Activated T-cell treated with anti-CD3 and anti-CD28 coated beads, Interleukin-2, amount 50 U/mL, for 24 hours (primary cell): ENCODE measurements around the gene OSM.

Source experiments
- DNase-seq: peaks from one replicate; pipeline ENCODE4 v3.0.0-alpha.2; 2020
- H3K27ac Mint-ChIP-seq: 2 replicates; pipeline ENCODE4 v1.8.0; 2020; ENCODE audit warnings: mild to moderate bottlenecking, mixed read lengths
- H3K27me3 Mint-ChIP-seq: 2 replicates; pipeline ENCODE4 v1.8.0; 2020; ENCODE audit warnings: mixed read lengths
- H3K36me3 Mint-ChIP-seq: 2 replicates; pipeline ENCODE4 v1.8.0; 2020; ENCODE audit warnings: low read depth, mixed read lengths
- H3K4me1 Mint-ChIP-seq: 2 replicates; pipeline ENCODE4 v1.8.0; 2020; ENCODE audit warnings: low read depth, mixed read lengths
- H3K4me3 Mint-ChIP-seq: 2 replicates; pipeline ENCODE4 v1.8.0; 2020; ENCODE audit warnings: mild to moderate bottlenecking, moderate library complexity, mixed read lengths
- H3K9me3 Mint-ChIP-seq: 2 replicates; pipeline ENCODE4 v1.8.0; 2020; ENCODE audit warnings: mixed read lengths

OSM gene

GRCh38 chr22:30250661-30251267 is 15.9 kb downstream of the OSM start:
- Mint-ChIP-seq H3K27me3 (peaks cover 3% of the 10 kb centered on the region), H3K4me3 (no peak overlapping the region), H3K36me3 (peaks cover 6% of the 10 kb centered on the region), H3K9me3 (no peaks in the 10 kb centered on the region), H3K4me1 (peaks cover 60% of the 10 kb centered on the region), H3K27ac (peak overlapping the region; percentile 83)
- DNase-seq, result peak; percentile 62

DNA sequence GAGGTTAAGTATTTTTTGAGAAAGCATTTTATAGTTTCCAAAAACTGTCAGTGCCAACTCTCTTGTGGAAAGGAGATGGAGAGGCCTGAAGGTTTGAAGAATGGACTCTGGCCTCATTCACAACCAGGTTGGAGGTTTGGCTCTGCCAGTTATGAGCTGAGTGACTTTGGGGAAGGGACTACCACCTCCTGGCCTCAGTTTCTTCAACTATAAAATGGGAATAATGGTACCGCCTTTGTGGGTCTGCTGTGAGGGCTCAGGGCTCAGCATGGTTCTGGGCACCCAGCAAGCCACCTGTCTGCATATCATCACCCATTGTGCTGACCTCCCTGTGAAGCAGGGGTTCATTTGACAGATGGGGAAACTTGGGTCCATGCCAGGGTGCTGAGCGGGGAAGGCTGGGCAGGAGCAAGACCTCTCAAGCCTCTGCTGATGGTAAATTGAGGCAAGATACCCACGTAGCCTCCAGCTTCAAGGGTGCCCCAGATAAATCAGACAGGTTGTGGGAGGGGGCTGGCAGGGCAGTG is 16.5 kb downstream of the OSM start:
- Mint-ChIP-seq H3K27me3 (peaks cover 3% of the 10 kb centered on the region), H3K9me3 (no peaks in the 10 kb centered on the region), H3K27ac (peak overlapping the region; percentile 83), H3K4me1 (peaks cover 65% of the 10 kb centered on the region), H3K36me3 (peaks cover 12% of the 10 kb centered on the region), H3K4me3 (no peak overlapping the region)
- no peak for DNase-seq

GRCh38 chr22:30249049-30250038 is 17.3 kb downstream of the OSM start:
- Mint-ChIP-seq H3K4me1 (peaks cover 73% of the 10 kb centered on the region), H3K36me3 (peaks cover 20% of the 10 kb centered on the region), H3K27me3 (peaks cover 3% of the 10 kb centered on the region), H3K27ac (peak overlapping the region; percentile 65), H3K9me3 (no peaks in the 10 kb centered on the region), H3K4me3 (no peak overlapping the region)
- DNase-seq, result no peak

DNA sequence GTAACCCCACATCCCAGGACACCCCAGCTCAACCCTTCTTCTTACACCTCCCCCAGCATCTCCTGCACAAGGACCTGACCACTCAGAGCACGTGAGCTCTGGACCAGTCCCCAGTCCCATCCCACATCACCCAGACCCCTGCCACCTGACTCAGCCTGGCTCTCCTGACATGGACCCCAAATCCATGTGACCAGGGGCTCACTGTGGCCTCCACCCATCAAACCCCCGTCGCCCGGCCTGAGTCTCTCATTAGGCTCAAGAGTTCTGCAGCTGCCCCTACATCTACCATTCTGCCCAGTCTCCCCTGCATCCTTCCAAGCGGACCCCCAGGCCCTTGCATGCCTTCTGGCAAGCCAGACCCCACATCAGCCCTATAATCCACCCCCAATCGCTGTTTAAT is 18.2 kb downstream of the OSM start:
- Mint-ChIP-seq H3K9me3 (no peaks in the 10 kb centered on the region), H3K4me1 (peaks cover 79% of the 10 kb centered on the region), H3K36me3 (peaks cover 29% of the 10 kb centered on the region), H3K27ac (peak overlapping the region; percentile 65), H3K4me3 (no peak overlapping the region), H3K27me3 (peaks cover 3% of the 10 kb centered on the region)
- no peak for DNase-seq

DNA sequence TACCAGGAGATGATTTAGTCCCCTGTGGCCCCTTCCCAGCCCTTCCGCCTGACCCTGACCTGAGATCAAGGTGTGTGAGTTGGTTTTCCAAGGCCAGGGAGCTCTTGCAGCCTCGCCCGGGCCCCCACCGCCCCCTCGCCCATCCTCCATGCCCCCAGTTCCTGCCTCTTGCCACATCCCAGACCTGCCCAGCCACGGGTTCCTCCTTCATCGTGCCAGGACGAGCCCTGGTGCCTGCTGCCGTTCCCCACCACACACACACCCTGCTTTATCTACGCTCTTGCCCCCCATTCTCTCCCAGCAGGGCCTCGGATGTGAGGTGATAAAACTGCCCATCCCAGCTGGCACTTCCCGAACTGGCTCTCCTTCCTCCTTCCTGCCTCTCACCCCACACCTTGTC is 18.7 kb downstream of the OSM start:
- Mint-ChIP-seq H3K4me3 (peak overlapping the region; percentile 90), H3K36me3 (peaks cover 34% of the 10 kb centered on the region), H3K4me1 (peaks cover 80% of the 10 kb centered on the region), H3K27me3 (peaks cover 3% of the 10 kb centered on the region), H3K27ac (peak overlapping the region; percentile 92), H3K9me3 (no peaks in the 10 kb centered on the region)
- no peak for DNase-seq

DNA sequence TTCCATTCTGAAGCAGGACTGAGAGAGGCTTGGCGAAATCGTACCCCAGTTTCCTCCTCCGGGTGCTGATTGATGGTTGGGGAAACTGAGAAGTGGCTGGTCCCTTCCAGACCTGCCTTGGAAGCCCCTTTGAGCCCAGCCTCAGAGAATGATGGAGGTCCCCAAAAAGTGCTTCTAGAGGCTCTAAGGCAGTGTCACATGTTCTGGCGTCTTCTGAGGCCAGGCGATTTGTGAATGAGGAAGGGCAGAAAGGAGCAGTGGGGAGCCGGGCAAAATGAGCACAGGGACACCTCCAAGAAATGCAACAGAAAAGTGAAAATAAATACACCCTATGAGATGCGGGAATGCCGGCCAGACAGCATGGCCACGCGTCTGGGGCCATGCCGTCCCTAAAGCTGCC is 19.1 kb downstream of the OSM start:
- no peaks in the 10 kb centered on the region for H3K9me3 Mint-ChIP-seq

DNA sequence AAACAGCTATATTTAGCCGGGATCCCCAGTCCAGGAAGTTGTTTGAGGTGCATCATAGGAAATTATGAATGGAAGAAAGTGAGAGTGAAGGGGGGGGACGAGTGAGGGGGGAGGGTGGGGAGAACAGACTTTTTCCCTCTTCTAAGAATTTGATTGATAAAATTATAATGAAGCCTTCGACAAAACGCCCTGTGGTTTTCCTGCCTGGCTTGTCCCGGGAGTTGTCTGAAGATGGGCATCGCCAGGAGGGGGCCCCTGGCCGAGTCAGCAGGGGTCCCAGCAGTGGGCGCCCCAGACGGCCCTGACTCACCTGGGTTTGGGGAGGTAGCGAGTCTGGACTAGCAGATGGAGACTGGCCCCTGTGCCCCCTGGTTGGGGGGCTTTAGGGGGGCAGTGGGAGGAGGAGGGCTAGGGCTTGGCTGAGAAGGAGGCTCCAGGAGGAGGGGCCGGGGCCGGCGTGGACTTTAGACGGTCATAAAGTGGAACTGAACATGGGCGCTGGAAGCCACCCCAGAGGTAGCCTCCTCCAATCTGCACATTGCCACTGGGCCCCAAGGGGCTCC is 19.8 kb downstream of the OSM start:
- H3K4me3 Mint-ChIP-seq, result peak overlapping the region; percentile 90
- no peaks in the 10 kb centered on the region for H3K9me3 Mint-ChIP-seq
- peaks cover 44% of the 10 kb centered on the region for H3K36me3 Mint-ChIP-seq
- H3K4me1 Mint-ChIP-seq, result peaks cover 77% of the 10 kb centered on the region
- peak; percentile 73 for DNase-seq
- H3K27me3 Mint-ChIP-seq, result peaks cover 3% of the 10 kb centered on the region
- peak overlapping the region; percentile 92 for H3K27ac Mint-ChIP-seq

More for the DNA sequence above, 19.1 kb downstream of the OSM start:
- Mint-ChIP-seq H3K27me3 (peaks cover 3% of the 10 kb centered on the region), H3K27ac (peak overlapping the region; percentile 92), H3K36me3 (peaks cover 38% of the 10 kb centered on the region), H3K4me3 (peak overlapping the region; percentile 90), H3K4me1 (peaks cover 80% of the 10 kb centered on the region)
- DNase-seq, result no peak

DNA sequence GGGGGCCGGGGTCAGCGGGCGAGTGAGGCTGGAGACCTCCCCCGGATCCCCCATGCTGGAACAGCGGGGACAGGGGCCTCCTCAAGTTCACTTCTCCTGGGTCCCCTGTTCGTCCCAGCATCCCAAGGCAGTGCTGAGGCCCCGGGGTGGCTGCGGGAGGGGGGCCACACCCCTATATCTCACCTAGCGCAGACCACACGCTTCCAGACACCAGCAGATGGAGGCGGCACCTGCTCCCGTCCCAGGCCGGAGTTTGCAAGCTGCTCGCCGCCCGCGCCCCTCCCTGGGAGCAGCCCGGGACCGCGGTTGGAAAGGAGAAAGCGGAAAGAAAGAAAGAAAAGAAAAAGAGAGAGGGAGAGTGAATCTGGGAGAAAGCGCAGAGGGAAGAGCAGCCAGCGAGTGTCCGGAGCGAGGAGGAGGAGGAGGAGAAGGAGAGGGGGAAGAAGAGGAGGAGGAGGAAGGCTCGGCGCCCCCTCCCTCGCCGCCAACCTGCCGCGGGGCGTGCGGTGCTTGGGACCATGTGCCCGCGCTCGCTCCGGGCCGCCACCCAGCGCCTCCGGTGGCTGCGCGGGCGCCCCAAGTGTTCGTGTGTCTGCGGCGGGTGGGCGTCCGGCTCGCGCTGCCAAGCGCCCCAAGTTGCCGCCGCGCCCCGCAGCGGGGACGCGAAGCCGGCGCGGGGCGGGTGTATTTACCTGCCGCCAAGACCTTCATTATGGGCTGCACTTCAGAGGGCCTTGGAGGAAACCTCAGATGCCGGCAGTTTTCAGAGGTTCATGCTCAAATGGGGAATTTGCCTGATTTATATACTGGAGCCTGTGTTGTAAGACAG is 20.5 kb downstream of the OSM start, which contains the start of gene LIF:
LIF (minus strand) TSS at position 775 of the 829 bp plus-strand sequence; CDS start at position 711, 64 bp downstream.
- Mint-ChIP-seq H3K27ac (peak within 1 kb of the TSS; percentile 93), H3K4me1 (peaks cover 73% of the 10 kb centered on the region), H3K36me3 (peaks cover 51% of the 10 kb centered on the region), H3K27me3 (peaks cover 3% of the 10 kb centered on the region), H3K4me3 (peak within 1 kb of the TSS; percentile 90), H3K9me3 (no peaks in the 10 kb centered on the region)
- peak; percentile 81 for DNase-seq

GRCh38 chr22:30245181-30245984 is 21.3 kb downstream of the OSM start:
- Mint-ChIP-seq H3K9me3 (no peaks in the 10 kb centered on the region), H3K36me3 (peaks cover 60% of the 10 kb centered on the region), H3K4me1 (peaks cover 67% of the 10 kb centered on the region), H3K27me3 (peaks cover 3% of the 10 kb centered on the region), H3K27ac (peak overlapping the region; percentile 93), H3K4me3 (peak overlapping the region; percentile 90)
- DNase-seq, result no peak

DNA sequence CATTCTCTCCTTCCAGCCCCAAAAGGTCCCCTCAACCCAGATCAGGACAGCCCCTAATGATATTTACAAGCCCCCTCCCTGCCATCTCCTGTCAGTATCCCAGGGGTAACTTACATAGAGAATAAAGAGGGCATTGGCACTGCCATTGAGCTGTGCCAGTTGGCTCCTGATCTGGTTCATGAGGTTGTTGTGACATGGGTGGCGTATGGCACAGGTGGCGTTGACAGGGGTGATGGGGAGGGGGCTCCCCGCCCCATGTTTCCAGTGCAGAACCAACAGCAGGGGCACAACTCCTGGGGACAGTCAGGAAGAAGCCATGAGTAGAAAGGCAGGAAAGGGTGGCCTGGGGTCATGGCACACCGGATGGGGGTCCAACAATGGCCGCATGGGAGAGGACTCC is 22.0 kb downstream of the OSM start:
- peaks cover 60% of the 10 kb centered on the region for H3K4me1 Mint-ChIP-seq
- peak overlapping the region; percentile 93 for H3K27ac Mint-ChIP-seq
- peaks cover 63% of the 10 kb centered on the region for H3K36me3 Mint-ChIP-seq
- H3K27me3 Mint-ChIP-seq, result peaks cover 3% of the 10 kb centered on the region
- H3K9me3 Mint-ChIP-seq, result no peaks in the 10 kb centered on the region
- H3K4me3 Mint-ChIP-seq, result peak overlapping the region; percentile 90
- no peak for DNase-seq

- DNase-seq, result no peak
- peak overlapping the region; percentile 90 for H3K4me3 Mint-ChIP-seq
- H3K9me3 Mint-ChIP-seq, result no peaks in the 10 kb centered on the region
- H3K27me3 Mint-ChIP-seq, result peaks cover 3% of the 10 kb centered on the region
- peaks cover 66% of the 10 kb centered on the region for H3K36me3 Mint-ChIP-seq
- H3K4me1 Mint-ChIP-seq, result peaks cover 56% of the 10 kb centered on the region
- peak overlapping the region; percentile 93 for H3K27ac Mint-ChIP-seq
Observed at GRCh38 chr22:30244066-30244465, 22.6 kb downstream of the OSM start.

- Mint-ChIP-seq H3K27me3 (peaks cover 3% of the 10 kb centered on the region), H3K9me3 (no peaks in the 10 kb centered on the region), H3K36me3 (peaks cover 67% of the 10 kb centered on the region), H3K27ac (peak overlapping the region; percentile 93), H3K4me1 (peaks cover 58% of the 10 kb centered on the region), H3K4me3 (peak overlapping the region; percentile 90)
- DNase-seq, result no peak
Observed at GRCh38 chr22:30243661-30244060, 23.0 kb downstream of the OSM start.
